ENCODE measurements around the gene AKT3. TPM values are rescaled to one million over a fixed set of nuclear protein-coding genes. Genes with fewer than 3 reads are reported as not detected.

Gene AKT3
- total and polyA plus RNA-seq, 3 donors from 2014 or later: 32.3 to 70.9 (median 61.8) TPM

GRCh38 chr1:243738020-243738419 lies 112.0 kb downstream of the AKT3 start:
- DNase-seq: no peak
- H3K36me3 ChIP-seq (ENCODE audit: low read depth, missing control alignments): no peaks in the 10 kb centered on the region
- 59 to 71% methylated on average over 1 of the region's 1 CpG for WGBS, 2 donors
- no peak for TF ChIP-seq POLR2A (IDR thresholded peaks at IDR 0.05)
- TF ChIP-seq CTCF (IDR thresholded peaks at IDR 0.05): no peak
- H3K4me1 ChIP-seq: peaks cover 7% of the 10 kb centered on the region
- no peaks in the 10 kb centered on the region for H3K9me3 ChIP-seq
- H3K27ac ChIP-seq: no peak overlapping the region
- H3K4me3 ChIP-seq: no peak overlapping the region
- no peaks in the 10 kb centered on the region for H3K27me3 ChIP-seq
- intact Hi-C loops (cut with DNase I; ENCODE audit: low total_unique reads): no loop called here

DNA sequence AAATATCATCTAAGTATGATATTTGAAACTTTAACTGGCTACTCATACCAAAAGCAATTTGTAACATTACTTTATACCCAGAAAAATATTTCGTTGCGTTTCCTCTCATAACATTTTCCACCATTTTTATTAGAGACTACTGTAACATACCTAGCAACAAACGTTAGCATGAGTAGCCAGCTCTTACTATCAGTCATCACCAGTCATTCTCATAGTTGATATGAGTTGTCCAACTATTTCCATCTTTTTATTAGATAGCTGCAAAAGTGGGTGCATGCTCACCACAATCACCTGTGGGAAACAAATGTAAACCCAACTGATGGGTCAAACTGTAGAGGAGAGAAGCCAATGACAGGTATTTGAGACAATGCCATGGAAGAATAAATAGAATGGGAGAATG lies 114.6 kb downstream of the AKT3 start:
- no peak for TF ChIP-seq POLR2A (IDR thresholded peaks at IDR 0.05)
- no peak for TF ChIP-seq CTCF (IDR thresholded peaks at IDR 0.05)
- intact Hi-C loops (cut with DNase I; ENCODE audit: low total_unique reads): no loop called here
- DNase-seq: no peak
- Histone ChIP-seq H3K4me1 (peaks cover 14% of the 10 kb centered on the region), H3K27ac (no peak overlapping the region), H3K27me3 (no peaks in the 10 kb centered on the region), H3K4me3 (no peak overlapping the region), H3K9me3 (no peaks in the 10 kb centered on the region), H3K36me3 (ENCODE audit: low read depth, missing control alignments) (no peaks in the 10 kb centered on the region)
- 87 to 90% methylated on average over 3 of the region's 3 CpGs for WGBS, 2 donors

DNA sequence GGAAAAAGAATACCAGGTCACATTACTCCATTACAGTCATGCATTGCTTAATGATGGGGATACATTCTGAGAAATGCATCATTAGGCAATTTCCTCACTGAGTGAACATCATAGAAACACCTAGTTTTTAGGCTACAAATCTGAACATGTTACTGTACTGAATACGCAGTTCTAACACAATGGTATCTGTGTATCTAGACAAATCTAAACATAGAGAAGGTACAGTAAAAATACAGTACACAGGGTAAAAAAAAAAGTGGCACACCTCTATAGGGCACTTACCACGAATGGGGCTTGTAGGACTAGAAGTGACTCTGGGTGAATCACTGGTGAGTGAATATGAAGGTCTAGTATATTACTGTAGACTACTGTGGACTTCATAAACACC lies 115.7 kb downstream of the AKT3 start:
- H3K4me1 ChIP-seq: peaks cover 8% of the 10 kb centered on the region
- intact Hi-C loops (cut with DNase I; ENCODE audit: low total_unique reads): no loop called here
- H3K27ac ChIP-seq: no peak overlapping the region
- H3K36me3 ChIP-seq (ENCODE audit: low read depth, missing control alignments): no peaks in the 10 kb centered on the region
- TF ChIP-seq POLR2A (IDR thresholded peaks at IDR 0.05) (no peak), CTCF (IDR thresholded peaks at IDR 0.05) (no peak)
- no peak overlapping the region for H3K4me3 ChIP-seq
- no peak for DNase-seq
- 61 to 74% methylated on average over 2 of the region's 2 CpGs for WGBS, 2 donors
- H3K9me3 ChIP-seq: no peaks in the 10 kb centered on the region
- H3K27me3 ChIP-seq: no peaks in the 10 kb centered on the region

DNA sequence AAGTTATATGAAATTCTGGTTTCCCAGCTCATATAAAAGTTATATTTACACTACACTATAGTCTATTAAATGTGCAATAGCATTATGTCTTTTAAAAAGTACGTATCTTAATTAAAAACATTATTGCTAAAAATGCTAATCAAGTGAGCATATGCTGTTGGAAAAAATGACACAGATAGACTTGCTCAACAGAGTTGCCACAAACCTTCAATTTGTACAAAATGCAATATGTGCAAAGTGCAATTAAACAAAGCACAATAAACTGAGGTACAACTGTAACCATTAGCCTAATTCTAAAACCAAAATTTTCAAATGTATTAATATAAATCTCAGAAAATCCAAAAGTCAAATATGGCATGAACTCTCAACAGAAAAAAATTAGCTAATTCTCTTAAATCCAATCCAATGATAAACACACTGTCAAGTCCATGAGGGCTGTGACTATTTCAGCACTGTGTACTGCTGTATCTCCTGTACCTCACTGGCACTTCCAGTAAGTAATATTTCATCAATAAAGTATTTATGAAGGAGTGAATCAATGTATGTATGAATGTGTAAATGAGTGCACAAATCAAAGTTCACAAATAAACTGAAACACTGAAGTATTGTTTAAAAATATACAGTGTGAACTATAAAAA lies 116.3 kb downstream of the AKT3 start:
- Histone ChIP-seq H3K4me1 (peaks cover 7% of the 10 kb centered on the region), H3K27me3 (no peaks in the 10 kb centered on the region), H3K36me3 (ENCODE audit: low read depth, missing control alignments) (no peaks in the 10 kb centered on the region), H3K9me3 (no peaks in the 10 kb centered on the region), H3K4me3 (no peak overlapping the region), H3K27ac (no peak overlapping the region)
- 92 to 98% methylated on average over 1 of the region's 1 CpG for WGBS, 2 donors
- intact Hi-C loops (cut with DNase I; ENCODE audit: low total_unique reads): no loop called here
- TF ChIP-seq POLR2A (IDR thresholded peaks at IDR 0.05) (no peak), CTCF (IDR thresholded peaks at IDR 0.05) (no peak)
- no peak for DNase-seq

DNA sequence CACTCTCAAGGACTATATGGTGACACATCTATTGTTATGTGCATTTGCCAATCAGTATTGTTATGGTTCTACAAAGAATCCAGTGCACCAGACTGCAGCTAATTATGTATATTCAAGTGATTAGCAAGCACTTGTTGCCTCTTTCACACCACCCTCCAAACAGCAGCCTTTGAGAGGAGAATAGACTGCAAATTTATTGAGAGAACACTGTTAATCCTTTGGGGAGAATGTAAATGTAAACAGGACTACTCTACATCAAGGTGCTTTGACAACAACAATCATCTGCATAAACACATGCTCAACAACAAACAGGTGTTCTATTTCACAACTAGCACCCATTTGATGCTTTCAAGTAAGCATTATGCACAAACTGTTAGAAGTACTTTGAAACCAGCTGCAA lies 117.4 kb downstream of the AKT3 start:
- no peak overlapping the region for H3K27ac ChIP-seq
- no peaks in the 10 kb centered on the region for H3K9me3 ChIP-seq
- H3K36me3 ChIP-seq (ENCODE audit: low read depth, missing control alignments): no peaks in the 10 kb centered on the region
- H3K4me3 ChIP-seq: no peak overlapping the region
- no peak for DNase-seq
- intact Hi-C loops (cut with DNase I; ENCODE audit: low total_unique reads): no loop called here
- H3K4me1 ChIP-seq: peaks cover 7% of the 10 kb centered on the region
- H3K27me3 ChIP-seq: no peaks in the 10 kb centered on the region
- TF ChIP-seq POLR2A (IDR thresholded peaks at IDR 0.05) (no peak), CTCF (IDR thresholded peaks at IDR 0.05) (no peak)
